Right lobe of liver (tissue), 6 donors: ENCODE data around the gene FSTL5. TPM values are rescaled to one million over a fixed set of nuclear protein-coding genes. Genes with fewer than 3 reads are reported as not detected.

ENCODE experiments used
- ATAC-seq, 4 donors: fragments of 200-7000 bp; cut with Tn5 transposase; one replicate each; pipeline ENCODE4 v1.9.1; 2020; ENCODE audit warnings: mild to moderate bottlenecking in 4 of 4, moderate library complexity in 4 of 4
- DNase-seq, 3 donors: peaks; one replicate each; pipeline ENCODE4 v3.0.0-alpha.2; 2020
- H3K27ac ChIP-seq, 3 donors: fragments of 200-600 bp; one replicate each; pipeline ENCODE4 v1.8.0; 2022
- H3K27me3 ChIP-seq, 2 donors: fragments of 200-600 bp; one replicate each; pipeline ENCODE4 v1.8.0; 2022
- H3K36me3 ChIP-seq, 4 donors: fragments of 200-600 bp; sonication (generic) in 1 of 4; one replicate each; pipeline versions ENCODE4 v1.5.1 to v1.8.0; 2017 to 2022; ENCODE audit warnings: control low read depth in 1 of 4
- H3K4me1 ChIP-seq, 4 donors: fragments of 200-600 bp; sonication (generic) in 1 of 4; one replicate each; pipeline versions ENCODE4 v1.5.1 to v1.8.0; 2017 to 2022; ENCODE audit warnings: control low read depth in 1 of 4
- H3K4me3 ChIP-seq, 3 donors: fragments of 200-600 bp; one replicate each; pipeline ENCODE4 v1.8.0; 2022
- H3K9me3 ChIP-seq, 4 donors: fragments of 200-600 bp; sonication (generic) in 1 of 4; one replicate each; pipeline versions ENCODE4 v1.5.1 to v1.8.0; 2017 to 2022; ENCODE audit warnings: control low read depth in 1 of 4
- POLR2A ChIP-seq: fragments of 450-650 bp; IDR thresholded peaks from one replicate; pipeline ENCODE4 v1.6.1; 2017; ENCODE audit warnings: antibody characterized with exemption, mild to moderate bottlenecking
- WGBS: methylation state at CpG from one replicate; pipeline ENCODE4 v1.1.6; 2018; ENCODE audit warnings: low coverage, low lambda C conversion rate; ENCODE audit not compliant: insufficient coverage; ENCODE audit errors: missing lambda C conversion rate; 5-methylcytosine and 5-hydroxymethylcytosine counted together
- intact Hi-C, 2 donors: fragments of 100-400 bp; cut with DNase I; formaldehyde crosslinking; loops; one replicate each; pipeline versions ENCODE4 v1.11.2 to v1.14.1; 2022
- total RNA-seq, 6 experiments: library from RNA; depleted of rRNA in 2 of 6; stranded (reverse); fragments of >200 nt in 2 of 6; fragmentation: NEBNext Ultra II Directional in 3 of 6; extraction: Animal tissue kit (Norgen Biotek cat#: 25700) in 3 of 6; gene quantifications; one replicate each; pipeline versions ENCODE4 v1.1.0 to v1.2.4, GENCODE V29; 2016 to 2023
- TF ChIP-seq, protein P1 (sequence below), 4 donors: fragments of 200-600 bp in 3 of 4; fragments of 450-650 bp in 1 of 4; IDR thresholded peaks; one replicate each; pipeline versions ENCODE4 v1.5.1 to v1.8.0; 2016 to 2022; ENCODE audit warnings: antibody characterized with exemption in 4 of 4, mild to moderate bottlenecking in 2 of 4
- donor health status: DM: no; HTN: yes; CAD: no.
- donor health status: DM: no; HTN: no; CAD: no.
- donor health status: DM: no; HTN: no; CAD: no.
- donor health status: DM: no; HTN: yes; CAD: no.
- donor health status: DM: no; HTN: yes; CAD: no.

The FSTL5 gene
- total RNA-seq, 6 experiments from 2014 or later: 0.12 to 0.95 TPM; not detected in 4

DNA sequence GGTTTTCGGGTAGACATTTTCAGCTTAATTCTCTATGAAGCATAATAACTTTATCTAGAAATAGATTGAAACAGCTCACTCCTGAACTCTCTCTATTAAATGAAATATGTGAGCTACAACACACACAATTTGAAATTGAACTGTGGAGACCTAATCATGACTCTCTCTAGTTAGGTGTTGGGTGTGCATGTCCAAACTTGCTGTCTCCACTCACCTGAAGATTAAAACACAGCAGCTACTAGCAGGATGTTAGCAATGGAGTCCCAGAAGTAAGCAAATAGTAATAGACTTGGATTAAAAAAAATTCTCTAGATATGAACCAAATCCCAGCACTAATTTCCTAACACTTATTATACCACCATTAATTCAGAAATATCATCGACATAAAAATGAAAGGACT, 173.1 kb downstream of the FSTL5 start:
- H3K36me3 ChIP-seq: no peaks in the 10 kb centered on the region
- TF ChIP-seq, protein P1, sequence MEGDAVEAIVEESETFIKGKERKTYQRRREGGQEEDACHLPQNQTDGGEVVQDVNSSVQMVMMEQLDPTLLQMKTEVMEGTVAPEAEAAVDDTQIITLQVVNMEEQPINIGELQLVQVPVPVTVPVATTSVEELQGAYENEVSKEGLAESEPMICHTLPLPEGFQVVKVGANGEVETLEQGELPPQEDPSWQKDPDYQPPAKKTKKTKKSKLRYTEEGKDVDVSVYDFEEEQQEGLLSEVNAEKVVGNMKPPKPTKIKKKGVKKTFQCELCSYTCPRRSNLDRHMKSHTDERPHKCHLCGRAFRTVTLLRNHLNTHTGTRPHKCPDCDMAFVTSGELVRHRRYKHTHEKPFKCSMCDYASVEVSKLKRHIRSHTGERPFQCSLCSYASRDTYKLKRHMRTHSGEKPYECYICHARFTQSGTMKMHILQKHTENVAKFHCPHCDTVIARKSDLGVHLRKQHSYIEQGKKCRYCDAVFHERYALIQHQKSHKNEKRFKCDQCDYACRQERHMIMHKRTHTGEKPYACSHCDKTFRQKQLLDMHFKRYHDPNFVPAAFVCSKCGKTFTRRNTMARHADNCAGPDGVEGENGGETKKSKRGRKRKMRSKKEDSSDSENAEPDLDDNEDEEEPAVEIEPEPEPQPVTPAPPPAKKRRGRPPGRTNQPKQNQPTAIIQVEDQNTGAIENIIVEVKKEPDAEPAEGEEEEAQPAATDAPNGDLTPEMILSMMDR (IDR thresholded peaks at IDR 0.05): no peak
- TF ChIP-seq POLR2A: no peak
- H3K27ac ChIP-seq: no peak overlapping the region

DNA sequence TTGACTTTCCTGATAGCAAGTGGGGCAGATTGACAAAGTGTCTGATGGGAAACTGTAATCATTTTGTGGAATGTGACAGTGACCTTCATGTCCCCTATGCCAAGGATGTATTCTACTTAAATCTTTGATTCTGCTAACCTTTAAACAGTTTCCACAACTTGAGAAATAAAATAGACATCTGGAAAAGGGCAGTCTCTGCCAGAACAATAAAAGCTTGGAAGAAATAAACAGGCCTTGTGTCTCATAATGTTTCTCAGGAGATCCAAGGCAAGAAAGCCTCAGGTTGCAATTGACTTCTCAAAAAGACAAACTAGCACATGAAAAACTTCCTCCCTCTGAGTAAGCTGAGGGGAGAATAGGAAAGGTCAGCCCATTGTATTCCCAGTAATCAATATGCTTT, 174.9 kb downstream of the FSTL5 start:
- H3K4me3 ChIP-seq: no peak overlapping the region
- TF ChIP-seq, protein P1 (IDR thresholded peaks at IDR 0.05): no peak
- no peak for TF ChIP-seq POLR2A
- H3K27ac ChIP-seq: no peak overlapping the region
- DNase-seq (no peak), ATAC-seq (no peak)
- intact Hi-C loops: no loop called here
- no peaks in the 10 kb centered on the region for H3K9me3 ChIP-seq
- no peaks in the 10 kb centered on the region for H3K4me1 ChIP-seq
- no peaks in the 10 kb centered on the region for H3K27me3 ChIP-seq
- no peaks in the 10 kb centered on the region for H3K36me3 ChIP-seq

More for the DNA sequence above, 173.1 kb downstream of the FSTL5 start:
- no peaks in the 10 kb centered on the region for H3K9me3 ChIP-seq
- H3K4me3 ChIP-seq: no peak overlapping the region
- no peaks in the 10 kb centered on the region for H3K27me3 ChIP-seq
- no peaks in the 10 kb centered on the region for H3K4me1 ChIP-seq
- whole genome bisulfite sequencing: 84% methylated on average over 2 of the region's 2 CpGs
- intact Hi-C loops: no loop called here
- no peak for ATAC-seq
- DNase-seq: no peak

DNA sequence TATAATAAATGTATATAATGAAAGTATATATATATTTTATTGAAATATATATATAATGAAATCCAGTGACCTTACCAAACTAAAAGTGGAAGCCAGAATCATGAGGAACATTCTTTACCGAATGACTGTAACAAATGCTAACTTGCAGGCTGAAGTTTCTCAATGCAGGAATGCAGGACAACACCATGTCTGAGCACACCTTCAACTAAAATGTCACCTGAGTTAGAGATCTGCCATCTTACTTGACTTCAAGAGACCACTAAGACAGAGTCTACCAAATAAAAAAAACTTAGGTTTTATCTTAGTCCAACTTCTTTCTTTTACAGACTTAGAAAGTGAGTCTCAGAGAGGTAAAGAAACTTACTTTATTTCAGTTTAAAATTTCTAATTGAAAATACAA, 176.2 kb downstream of the FSTL5 start:
- no peaks in the 10 kb centered on the region for H3K36me3 ChIP-seq
- DNase-seq (no peak), ATAC-seq (no peak)
- H3K4me1 ChIP-seq: no peaks in the 10 kb centered on the region
- no peaks in the 10 kb centered on the region for H3K9me3 ChIP-seq
- TF ChIP-seq, protein P1 (IDR thresholded peaks at IDR 0.05): no peak
- no peak for TF ChIP-seq POLR2A
- intact Hi-C loops: no loop called here
- WGBS: 71% methylated on average over 1 of the region's 1 CpG
- H3K27me3 ChIP-seq: no peaks in the 10 kb centered on the region
- H3K27ac ChIP-seq: no peak overlapping the region
- no peak overlapping the region for H3K4me3 ChIP-seq

DNA sequence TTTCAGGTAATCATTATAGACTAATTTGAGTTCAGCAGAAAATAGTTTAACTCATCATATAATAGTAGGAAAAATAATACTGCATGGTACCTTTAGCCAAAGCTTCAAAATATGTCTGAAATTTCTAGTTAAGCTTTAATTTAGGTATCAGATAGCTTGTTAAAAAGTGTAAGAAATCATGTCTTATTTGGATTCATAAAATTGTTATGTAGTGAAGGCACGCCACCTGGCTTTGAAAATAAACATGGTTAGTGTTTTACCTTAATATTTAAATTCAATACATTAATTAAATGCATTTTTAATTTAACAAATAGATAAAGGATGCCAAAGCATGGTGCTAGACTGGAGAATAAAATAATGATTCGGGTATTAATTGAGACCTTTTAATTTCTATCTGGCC, 211.4 kb downstream of the FSTL5 start:
- DNase-seq (no peak), ATAC-seq (no peak)
- H3K4me3 ChIP-seq: no peak overlapping the region
- WGBS: 34% methylated on average over 2 of the region's 2 CpGs
- no peaks in the 10 kb centered on the region for H3K27me3 ChIP-seq
- intact Hi-C loops: no loop called here
- no peaks in the 10 kb centered on the region for H3K4me1 ChIP-seq
- H3K9me3 ChIP-seq: no peaks in the 10 kb centered on the region
- TF ChIP-seq POLR2A: no peak
- TF ChIP-seq, protein P1 (IDR thresholded peaks at IDR 0.05): peak in 3 of 4 donors; percentile 28 to 44 (median 30)
- no peak overlapping the region for H3K27ac ChIP-seq
- no peaks in the 10 kb centered on the region for H3K36me3 ChIP-seq
